HepG2 (cell line): ENCODE results near the gene ZCCHC4. TPM values are rescaled to one million over a fixed set of nuclear protein-coding genes. Genes with fewer than 3 reads are reported as not detected.
A peak's percentile ranks its signal among the peaks of the same experiment; 100 is the strongest.

Source experiments
- E2F2 ChIP-seq: sonication (generic); formaldehyde crosslinking; IDR thresholded peaks from 2 replicates; pipeline ENCODE4 v1.4.0; 2020; ENCODE audit warnings: missing genetic modification reagents, borderline replicate concordance
- GLMP ChIP-seq: sonication (generic); formaldehyde crosslinking; IDR thresholded peaks from 2 replicates; pipeline ENCODE4 v1.9.0; 2021; ENCODE audit warnings: missing genetic modification reagents, mild to moderate bottlenecking, borderline replicate concordance
- HNF4A ChIP-seq: sonication (generic); formaldehyde crosslinking; IDR thresholded peaks from 2 replicates; pipeline ENCODE4 v1.4.0; 2020; ENCODE audit warnings: missing genetic modification reagents
- ISL2 ChIP-seq: sonication (generic); formaldehyde crosslinking; IDR thresholded peaks from 2 replicates; pipeline ENCODE4 v1.5.0; 2020; ENCODE audit warnings: missing genetic modification reagents
- NR2C2 ChIP-seq: sonication (generic); formaldehyde crosslinking; IDR thresholded peaks from 2 replicates; pipeline ENCODE4 v1.4.0; 2020; ENCODE audit warnings: missing genetic modification reagents, mild to moderate bottlenecking, moderate library complexity, borderline replicate concordance
- ZBTB44 ChIP-seq: sonication (generic); formaldehyde crosslinking; IDR thresholded peaks from 2 replicates; pipeline ENCODE4 v1.4.0; 2020; ENCODE audit warnings: missing genetic modification reagents
- ZFX ChIP-seq: sonication (generic); formaldehyde crosslinking; IDR thresholded peaks from 2 replicates; pipeline ENCODE4 v1.4.0; 2020; ENCODE audit warnings: mild to moderate bottlenecking, low read depth, missing genetic modification reagents, moderate library complexity
- ZNF333 ChIP-seq: sonication (generic); formaldehyde crosslinking; IDR thresholded peaks from 2 replicates; pipeline ENCODE4 v1.4.0; 2020; ENCODE audit warnings: mild to moderate bottlenecking, missing genetic modification reagents, borderline replicate concordance
- ZNF772 ChIP-seq: sonication (generic); formaldehyde crosslinking; IDR thresholded peaks from 2 replicates; pipeline ENCODE4 v1.5.0; 2020; ENCODE audit warnings: mild to moderate bottlenecking, missing genetic modification reagents
- ZNF790 ChIP-seq: sonication (generic); formaldehyde crosslinking; IDR thresholded peaks from 2 replicates; pipeline ENCODE4 v1.8.0; 2022; ENCODE audit warnings: missing genetic modification reagents, mild to moderate bottlenecking, borderline replicate concordance
- polyA plus RNA-seq, 8 experiments: library from polyadenylated mRNA; depleted of rRNA in 3 of 8; stranded (reverse) in 7 of 8; unstranded in 1 of 8; fragments of >200 nt; fragmentation: Illumina TruSeq in 4 of 8; extraction: Trizol in 4 of 8; gene quantifications; 2 replicates each; pipeline versions ENCODE4 v1.2.1 to v1.2.3, GENCODE V29; 2011 to 2016; ENCODE audit warnings: low read depth in 4 of 8, missing spikeins in 1 of 8, mixed read lengths in 1 of 8; ENCODE audit not compliant: insufficient read depth in 1 of 8
- total RNA-seq, 5 experiments: library from RNA; depleted of rRNA; stranded (reverse); fragments of >200 nt; fragmentation: Illumina TruSeq; extraction: Trizol; gene quantifications; 2 replicates each; pipeline ENCODE4 v1.2.3, GENCODE V29; 2016; ENCODE audit warnings: low read depth in 1 of 5

ZCCHC4 gene
- total and polyA plus RNA-seq, 2 of the 13 experiments (the other 11 are each of a cell fraction or from before 2014, with no cell fraction given), result 13.2 to 15.0 TPM

GRCh38 chr4:25290490-25291067 is 22.0 kb upstream of the ZCCHC4 start (continued):
- TF ChIP-seq GLMP (CRISPR knock-in tag) (no peak), HNF4A (CRISPR knock-in tag) (peak; percentile 4; the same call in 1 of the 2 replicates), ISL2 (CRISPR knock-in tag) (no peak), ZBTB44 (CRISPR knock-in tag) (no peak), ZFX (CRISPR knock-in tag) (0 out of 2 replicates have a peak, but pooled peaks have one; percentile 26), ZNF333 (CRISPR knock-in tag) (no peak), NR2C2 (CRISPR knock-in tag) (no peak), ZNF790 (CRISPR knock-in tag) (no peak), ZNF772 (0 out of 2 replicates have a peak, but pooled peaks have one; percentile 43), E2F2 (CRISPR knock-in tag) (no peak)
